H1 (cell line): Measurements from ENCODE around the gene LRP5. TPM values are rescaled to one million over a fixed set of nuclear protein-coding genes. Genes with fewer than 3 reads are reported as not detected.

Source experiments
- CTCF ChIP-seq, 3 experiments: IDR thresholded peaks; 1 replicate in 2 of 3; 2 replicates in 1 of 3; pipeline versions ENCODE4 v1.5.1 to v1.6.1; 2011; ENCODE audit warnings: low read length in 3 of 3, mild to moderate bottlenecking in 3 of 3, inconsistent platforms in 2 of 3, low read depth in 1 of 3, moderate library complexity in 1 of 3; ENCODE audit not compliant: insufficient read depth in 1 of 3; ENCODE audit errors: control extremely low read depth in 1 of 3
- KDM5A ChIP-seq: fragments of 200-600 bp; IDR thresholded peaks from 2 replicates; pipeline ENCODE4 v1.7.1; 2012; ENCODE audit warnings: mild to moderate bottlenecking, low read length, inconsistent platforms, mixed read lengths
- MAFK ChIP-seq: IDR thresholded peaks from 2 replicates; pipeline ENCODE4 v1.6.1; 2012; ENCODE audit warnings: low read depth, mild to moderate bottlenecking, improper control_type of control experiment, low read length
- POLR2A ChIP-seq, 2 experiments: IDR thresholded peaks; 1 replicate in 1 of 2; 2 replicates in 1 of 2; pipeline ENCODE4 v1.6.1; 2011; ENCODE audit warnings: low read depth in 2 of 2, low read length in 2 of 2, mild to moderate bottlenecking in 2 of 2; ENCODE audit errors: control extremely low read depth in 1 of 2
- POLR2AphosphoS5 ChIP-seq: IDR thresholded peaks from 2 replicates; pipeline ENCODE4 v1.6.1; 2011; ENCODE audit warnings: low read depth, low read length
- RFX5 ChIP-seq: IDR thresholded peaks from 2 replicates; pipeline ENCODE4 v1.6.1; 2011; ENCODE audit warnings: low read depth, low read length, improper control_type of control experiment, borderline replicate concordance
- RNF2 ChIP-seq: fragments of 200-900, 300-1000 bp; sonication (generic); IDR thresholded peaks from 2 replicates; pipeline ENCODE4 v1.7.1; 2016; ENCODE audit warnings: borderline replicate concordance, low read depth, mild to moderate bottlenecking, antibody characterized with exemption, low read length; ENCODE audit not compliant: poor library complexity, severe bottlenecking; ENCODE audit errors: missing control alignments
- polyA plus RNA-seq, 7 experiments: library from polyadenylated mRNA; depleted of rRNA in 3 of 7; stranded (reverse) in 5 of 7; unstranded in 2 of 7; fragments of >200 nt in 5 of 7; fragments of 200-250 nt in 2 of 7; gene quantifications; 1 replicate in 5 of 7; 2 replicates in 1 of 7; 4 replicates in 1 of 7; pipeline versions ENCODE4 v1.2.1 to v1.2.3, GENCODE V29; 2011 to 2013; ENCODE audit warnings: missing spikeins in 2 of 7, mixed read lengths in 2 of 7
- total RNA-seq: library from RNA; stranded (reverse); fragmentation: NEBNext Ultra II Directional; extraction: Animal tissue kit (Norgen Biotek cat#: 25700); gene quantifications from 2 replicates; pipeline ENCODE4 v1.2.1, GENCODE V29; 2021

LRP5 gene
- total and polyA plus RNA-seq, 2 of the 8 experiments (the other 6 are each of a cell fraction or from before 2014, with no cell fraction given), result 19.0 to 38.9 TPM

- TF ChIP-seq RNF2 (no peak), RFX5 (no peak), CTCF (IDR thresholded peaks at IDR 0.05; ENCODE audit: control extremely low read depth in 1 of 3, insufficient read depth in 1 of 3, low read depth in 1 of 3, low read length in 3 of 3) (no peak), POLR2A (IDR thresholded peaks at IDR 0.05; ENCODE audit: control extremely low read depth in 1 of 2, low read depth in 2 of 2, low read length in 2 of 2) (no peak), POLR2AphosphoS5 (no peak), KDM5A (no peak), MAFK (no peak)
Observed at GRCh38 chr11:68329978-68330699, 17.7 kb downstream of the LRP5 start (continued).
